K562 (cell line): ENCODE measurements around the gene MICOS13. TPM values are rescaled to one million over a fixed set of nuclear protein-coding genes. Genes with fewer than 3 reads are reported as not detected.
A peak's percentile ranks its signal among the peaks of the same experiment; 100 is the strongest.

Source experiments
- EHMT2 ChIP-seq: fragments of 450-650 bp; IDR thresholded peaks from 2 replicates; pipeline ENCODE4 v1.6.1; 2018; ENCODE audit warnings: antibody characterized with exemption
- ERF ChIP-seq: fragments of 450-650 bp; formaldehyde crosslinking; IDR thresholded peaks from 2 replicates; pipeline ENCODE4 v1.4.0; 2020; ENCODE audit warnings: mild to moderate bottlenecking, mixed read lengths
- GTF2A2 ChIP-seq: IDR thresholded peaks from 2 replicates; pipeline ENCODE4 v1.6.1; 2016; ENCODE audit warnings: mild to moderate bottlenecking, missing genetic modification characterization, missing compliant biosample characterization
- KDM1A ChIP-seq, 2 experiments: fragments of 450-650 bp; IDR thresholded peaks; 2 replicates each; pipeline ENCODE4 v1.6.1; 2016; ENCODE audit warnings: mild to moderate bottlenecking in 2 of 2
- MYBL2 ChIP-seq, 2 experiments: fragments of 450-650 bp in 1 of 2; sonication (generic) in 1 of 2; formaldehyde crosslinking in 1 of 2; IDR thresholded peaks; 2 replicates each; pipeline versions ENCODE4 v1.6.1 to v1.8.1; 2017 to 2022; ENCODE audit warnings: borderline replicate concordance in 1 of 2, inconsistent platforms in 1 of 2, low read depth in 1 of 2, mild to moderate bottlenecking in 1 of 2, missing genetic modification reagents in 1 of 2, moderate library complexity in 1 of 2
- NFIX ChIP-seq: fragments of 250-450 bp; sonication (Bioruptor Pico); IDR thresholded peaks from 2 replicates; pipeline ENCODE4 v1.4.0; 2020; ENCODE audit warnings: low read depth, mild to moderate bottlenecking, moderate library complexity
- PTTG1 ChIP-seq: fragments of 450-650 bp; IDR thresholded peaks from 2 replicates; pipeline ENCODE4 v1.6.1; 2016; ENCODE audit warnings: low read depth, mild to moderate bottlenecking, missing genetic modification characterization, missing compliant biosample characterization
- SMARCA5 ChIP-seq: fragments of 450-650 bp; IDR thresholded peaks from 2 replicates; pipeline ENCODE4 v1.6.1; 2016
- SRF ChIP-seq, 2 experiments: fragments of 250-450, 450-650 bp in 1 of 2; sonication (Bioruptor Pico) in 1 of 2; sonication (generic) in 1 of 2; formaldehyde crosslinking; IDR thresholded peaks; 2 replicates each; pipeline versions ENCODE4 v1.5.0 to v1.5.1; 2020 to 2022; ENCODE audit warnings: mild to moderate bottlenecking in 1 of 2, missing genetic modification reagents in 1 of 2
- TRIM28 ChIP-seq: fragments of 450-650 bp; IDR thresholded peaks from 2 replicates; pipeline ENCODE4 v1.6.1; 2017
- TSC22D4 ChIP-seq: fragments of 450-650 bp; IDR thresholded peaks from 2 replicates; pipeline ENCODE4 v1.6.1; 2016; ENCODE audit warnings: missing genetic modification characterization, missing biosample characterization, control low read depth
- ZBTB17 ChIP-seq: fragments of 450-650 bp; formaldehyde crosslinking; IDR thresholded peaks from 2 replicates; pipeline ENCODE4 v1.4.0; 2020; ENCODE audit warnings: mild to moderate bottlenecking
- ZNF12 ChIP-seq: sonication (generic); formaldehyde crosslinking; IDR thresholded peaks from 2 replicates; pipeline ENCODE4 v1.4.0; 2020; ENCODE audit warnings: mild to moderate bottlenecking, missing genetic modification reagents
- ZNF282 ChIP-seq: sonication (generic); formaldehyde crosslinking; IDR thresholded peaks from 2 replicates; pipeline ENCODE4 v1.8.1; 2023; ENCODE audit warnings: missing genetic modification reagents
- polyA plus RNA-seq, 8 experiments: library from polyadenylated mRNA; depleted of rRNA in 4 of 8; stranded (reverse) in 5 of 8; unstranded in 3 of 8; fragments of >200 nt; fragmentation: Nextera tagmentation in 2 of 8; fragmentation: Illumina TruSeq in 1 of 8; extraction: Ambion mirVana in 2 of 8; extraction: Trizol in 1 of 8; gene quantifications; 2 replicates each; pipeline versions ENCODE4 v1.2.1 to v1.2.3, GENCODE V29; 2011 to 2014; ENCODE audit warnings: inconsistent platforms in 1 of 8, missing spikeins in 1 of 8
- total RNA-seq, 7 experiments: library from RNA; depleted of rRNA in 6 of 7; stranded (reverse); fragments of >200 nt in 6 of 7; fragmentation: Illumina TruSeq in 2 of 7; extraction: Trizol in 2 of 7; gene quantifications; 2 replicates each; pipeline versions ENCODE4 v1.2.1 to v1.2.3, GENCODE V29; 2011 to 2021; ENCODE audit warnings: low replicate concordance in 1 of 7
- TF ChIP-seq, protein P1 (sequence below): fragments of 250-450 bp; sonication (Bioruptor Pico); IDR thresholded peaks from 2 replicates; pipeline ENCODE4 v1.4.0; 2020
- TF ChIP-seq, protein P2 (sequence below): fragments of 450-650 bp; IDR thresholded peaks from 2 replicates; pipeline ENCODE4 v1.6.1; 2017; ENCODE audit warnings: antibody characterized with exemption, mild to moderate bottlenecking
- TF ChIP-seq, protein P3 (sequence below): fragments of 250-450 bp; sonication (Bioruptor Pico); IDR thresholded peaks from 2 replicates; pipeline ENCODE4 v1.4.0; 2020

Gene MICOS13
- total and polyA plus RNA-seq, 9 of the 15 experiments (the other 6 are each of a cell fraction or from before 2014, with no cell fraction given) = 15.5 to 220 (median 49.4) TPM

DNA sequence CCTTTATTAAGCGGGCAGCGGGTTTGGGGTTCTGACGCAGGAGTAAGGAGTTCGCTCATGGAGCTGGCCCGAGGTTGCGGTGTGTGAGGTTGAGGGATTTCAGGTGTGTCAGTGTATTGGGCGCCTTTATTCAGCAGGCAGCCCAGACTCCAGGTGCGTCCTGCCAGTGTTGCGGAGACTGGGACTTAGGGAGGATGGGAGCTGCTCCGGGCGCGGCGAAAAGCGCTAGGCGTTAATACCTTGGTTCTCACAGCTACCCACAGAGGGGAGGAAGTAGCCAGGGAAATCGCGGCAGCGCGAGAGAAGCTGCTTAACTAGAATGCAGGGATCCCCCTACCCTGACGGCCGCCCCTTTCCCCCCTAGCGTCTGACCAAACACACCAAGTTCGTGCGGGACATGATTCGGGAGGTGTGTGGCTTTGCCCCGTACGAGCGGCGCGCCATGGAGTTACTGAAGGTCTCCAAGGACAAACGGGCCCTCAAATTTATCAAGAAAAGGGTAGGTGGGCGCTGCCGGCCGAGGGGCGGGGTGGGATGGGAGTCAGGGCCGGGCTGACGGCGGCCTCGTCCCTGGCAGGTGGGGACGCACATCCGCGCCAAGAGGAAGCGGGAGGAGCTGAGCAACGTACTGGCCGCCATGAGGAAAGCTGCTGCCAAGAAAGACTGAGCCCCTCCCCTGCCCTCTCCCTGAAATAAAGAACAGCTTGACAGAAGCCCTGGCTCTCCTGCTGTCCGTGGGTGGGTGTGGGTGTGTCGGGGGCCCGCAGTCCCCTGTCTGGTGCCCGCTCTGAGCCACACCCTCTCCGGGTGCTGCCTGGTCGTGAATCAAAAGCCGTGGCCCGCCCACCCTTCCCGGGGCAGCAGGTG is 10.9 kb upstream of the MICOS13 start (continued):
- TF ChIP-seq NFIX (CRISPR knock-in tag) (no peak), TRIM28 (no peak), EHMT2 (no peak), GTF2A2 (tag) (no peak), KDM1A (IDR thresholded peaks at IDR 0.05) (no peak), ZNF282 (CRISPR knock-in tag) (0 out of 2 replicates have a peak, but pooled peaks have one; percentile 11), ZNF12 (CRISPR knock-in tag) (0 out of 2 replicates have a peak, but pooled peaks have one; percentile 9), SMARCA5 (no peak), ERF (CRISPR knock-in tag) (0 out of 2 replicates have a peak, but pooled peaks have one; percentile 9), MYBL2 (IDR thresholded peaks at IDR 0.05; ENCODE audit: low read depth) (no peak), MYBL2 (CRISPR knock-in tag; IDR thresholded peaks at IDR 0.05; ENCODE audit: borderline replicate concordance) (no peak), ZBTB17 (no peak), SRF (CRISPR knock-in tag; IDR thresholded peaks at IDR 0.05) (no peak), PTTG1 (no peak), TSC22D4 (tag) (no peak)
- TF ChIP-seq, protein P1, sequence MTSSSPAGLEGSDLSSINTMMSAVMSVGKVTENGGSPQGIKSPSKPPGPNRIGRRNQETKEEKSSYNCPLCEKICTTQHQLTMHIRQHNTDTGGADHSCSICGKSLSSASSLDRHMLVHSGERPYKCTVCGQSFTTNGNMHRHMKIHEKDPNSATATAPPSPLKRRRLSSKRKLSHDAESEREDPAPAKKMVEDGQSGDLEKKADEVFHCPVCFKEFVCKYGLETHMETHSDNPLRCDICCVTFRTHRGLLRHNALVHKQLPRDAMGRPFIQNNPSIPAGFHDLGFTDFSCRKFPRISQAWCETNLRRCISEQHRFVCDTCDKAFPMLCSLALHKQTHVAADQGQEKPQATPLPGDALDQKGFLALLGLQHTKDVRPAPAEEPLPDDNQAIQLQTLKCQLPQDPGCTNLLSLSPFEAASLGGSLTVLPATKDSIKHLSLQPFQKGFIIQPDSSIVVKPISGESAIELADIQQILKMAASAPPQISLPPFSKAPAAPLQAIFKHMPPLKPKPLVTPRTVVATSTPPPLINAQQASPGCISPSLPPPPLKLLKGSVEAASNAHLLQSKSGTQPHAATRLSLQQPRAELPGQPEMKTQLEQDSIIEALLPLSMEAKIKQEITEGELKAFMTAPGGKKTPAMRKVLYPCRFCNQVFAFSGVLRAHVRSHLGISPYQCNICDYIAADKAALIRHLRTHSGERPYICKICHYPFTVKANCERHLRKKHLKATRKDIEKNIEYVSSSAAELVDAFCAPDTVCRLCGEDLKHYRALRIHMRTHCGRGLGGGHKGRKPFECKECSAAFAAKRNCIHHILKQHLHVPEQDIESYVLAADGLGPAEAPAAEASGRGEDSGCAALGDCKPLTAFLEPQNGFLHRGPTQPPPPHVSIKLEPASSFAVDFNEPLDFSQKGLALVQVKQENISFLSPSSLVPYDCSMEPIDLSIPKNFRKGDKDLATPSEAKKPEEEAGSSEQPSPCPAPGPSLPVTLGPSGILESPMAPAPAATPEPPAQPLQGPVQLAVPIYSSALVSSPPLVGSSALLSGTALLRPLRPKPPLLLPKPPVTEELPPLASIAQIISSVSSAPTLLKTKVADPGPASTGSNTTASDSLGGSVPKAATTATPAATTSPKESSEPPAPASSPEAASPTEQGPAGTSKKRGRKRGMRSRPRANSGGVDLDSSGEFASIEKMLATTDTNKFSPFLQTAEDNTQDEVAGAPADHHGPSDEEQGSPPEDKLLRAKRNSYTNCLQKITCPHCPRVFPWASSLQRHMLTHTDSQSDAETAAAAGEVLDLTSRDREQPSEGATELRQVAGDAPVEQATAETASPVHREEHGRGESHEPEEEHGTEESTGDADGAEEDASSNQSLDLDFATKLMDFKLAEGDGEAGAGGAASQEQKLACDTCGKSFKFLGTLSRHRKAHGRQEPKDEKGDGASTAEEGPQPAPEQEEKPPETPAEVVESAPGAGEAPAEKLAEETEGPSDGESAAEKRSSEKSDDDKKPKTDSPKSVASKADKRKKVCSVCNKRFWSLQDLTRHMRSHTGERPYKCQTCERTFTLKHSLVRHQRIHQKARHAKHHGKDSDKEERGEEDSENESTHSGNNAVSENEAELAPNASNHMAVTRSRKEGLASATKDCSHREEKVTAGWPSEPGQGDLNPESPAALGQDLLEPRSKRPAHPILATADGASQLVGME (CRISPR knock-in tag) = no peak
- TF ChIP-seq, protein P2, sequence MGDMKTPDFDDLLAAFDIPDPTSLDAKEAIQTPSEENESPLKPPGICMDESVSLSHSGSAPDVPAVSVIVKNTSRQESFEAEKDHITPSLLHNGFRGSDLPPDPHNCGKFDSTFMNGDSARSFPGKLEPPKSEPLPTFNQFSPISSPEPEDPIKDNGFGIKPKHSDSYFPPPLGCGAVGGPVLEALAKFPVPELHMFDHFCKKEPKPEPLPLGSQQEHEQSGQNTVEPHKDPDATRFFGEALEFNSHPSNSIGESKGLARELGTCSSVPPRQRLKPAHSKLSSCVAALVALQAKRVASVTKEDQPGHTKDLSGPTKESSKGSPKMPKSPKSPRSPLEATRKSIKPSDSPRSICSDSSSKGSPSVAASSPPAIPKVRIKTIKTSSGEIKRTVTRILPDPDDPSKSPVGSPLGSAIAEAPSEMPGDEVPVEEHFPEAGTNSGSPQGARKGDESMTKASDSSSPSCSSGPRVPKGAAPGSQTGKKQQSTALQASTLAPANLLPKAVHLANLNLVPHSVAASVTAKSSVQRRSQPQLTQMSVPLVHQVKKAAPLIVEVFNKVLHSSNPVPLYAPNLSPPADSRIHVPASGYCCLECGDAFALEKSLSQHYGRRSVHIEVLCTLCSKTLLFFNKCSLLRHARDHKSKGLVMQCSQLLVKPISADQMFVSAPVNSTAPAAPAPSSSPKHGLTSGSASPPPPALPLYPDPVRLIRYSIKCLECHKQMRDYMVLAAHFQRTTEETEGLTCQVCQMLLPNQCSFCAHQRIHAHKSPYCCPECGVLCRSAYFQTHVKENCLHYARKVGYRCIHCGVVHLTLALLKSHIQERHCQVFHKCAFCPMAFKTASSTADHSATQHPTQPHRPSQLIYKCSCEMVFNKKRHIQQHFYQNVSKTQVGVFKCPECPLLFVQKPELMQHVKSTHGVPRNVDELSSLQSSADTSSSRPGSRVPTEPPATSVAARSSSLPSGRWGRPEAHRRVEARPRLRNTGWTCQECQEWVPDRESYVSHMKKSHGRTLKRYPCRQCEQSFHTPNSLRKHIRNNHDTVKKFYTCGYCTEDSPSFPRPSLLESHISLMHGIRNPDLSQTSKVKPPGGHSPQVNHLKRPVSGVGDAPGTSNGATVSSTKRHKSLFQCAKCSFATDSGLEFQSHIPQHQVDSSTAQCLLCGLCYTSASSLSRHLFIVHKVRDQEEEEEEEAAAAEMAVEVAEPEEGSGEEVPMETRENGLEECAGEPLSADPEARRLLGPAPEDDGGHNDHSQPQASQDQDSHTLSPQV = no peak
- TF ChIP-seq, protein P3, sequence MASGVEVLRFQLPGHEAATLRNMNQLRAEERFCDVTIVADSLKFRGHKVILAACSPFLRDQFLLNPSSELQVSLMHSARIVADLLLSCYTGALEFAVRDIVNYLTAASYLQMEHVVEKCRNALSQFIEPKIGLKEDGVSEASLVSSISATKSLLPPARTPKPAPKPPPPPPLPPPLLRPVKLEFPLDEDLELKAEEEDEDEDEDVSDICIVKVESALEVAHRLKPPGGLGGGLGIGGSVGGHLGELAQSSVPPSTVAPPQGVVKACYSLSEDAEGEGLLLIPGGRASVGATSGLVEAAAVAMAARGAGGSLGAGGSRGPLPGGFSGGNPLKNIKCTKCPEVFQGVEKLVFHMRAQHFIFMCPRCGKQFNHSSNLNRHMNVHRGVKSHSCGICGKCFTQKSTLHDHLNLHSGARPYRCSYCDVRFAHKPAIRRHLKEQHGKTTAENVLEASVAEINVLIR (CRISPR knock-in tag) = no peak
